Measurements from ENCODE around the gene PNPLA7.

PNPLA7 gene

GRCh38 chr9:137460363-137461315 is 89.6 kb downstream of the PNPLA7 start:
- ChIA-PET POLR2A (interaction anchor here (0.8 kb wide), 1 partner anchor 38 kb away, joined by 3 read pairs; the partner anchor contains the start of genes EXD3 and NOXA1), CTCF (no interaction called here)
- Histone ChIP-seq H3K27ac (ENCODE audit: extremely low read depth, low read depth, low read length) (0 out of 2 replicates have a peak overlapping the region, but pooled peaks have one; percentile 41), H3K4me3 (ENCODE audit: low read depth, low read length) (no peak overlapping the region), H3K36me3 (ENCODE audit: control insufficient read depth in 2 of 2, insufficient read depth in 1 of 2, low read length in 2 of 2) (peaks cover 0 to 24% of the 10 kb centered on the region in 2 experiments; a peak in 1 of 3 replicates), H3K9me3 (ENCODE audit: control insufficient read depth, insufficient read depth, low read depth, low read length) (no peaks in the 10 kb centered on the region), H3K4me1 (ENCODE audit: control insufficient read depth, insufficient read depth, low read length) (peaks cover 6% of the 10 kb centered on the region)
- TF ChIP-seq ZNF549 (tag by site-specific recombination; IDR thresholded peaks at IDR 0.05) (no peak), ZBTB20 (tag by site-specific recombination; IDR thresholded peaks at IDR 0.05) (0 out of 2 replicates have a peak, but pooled peaks have one; percentile 10), ZNF26 (tag by site-specific recombination; IDR thresholded peaks at IDR 0.05) (no peak), ZNF843 (tag by site-specific recombination; IDR thresholded peaks at IDR 0.05) (no peak), ZNF202 (tag by site-specific recombination; IDR thresholded peaks at IDR 0.05; ENCODE audit: borderline replicate concordance) (no peak), SP2 (tag by site-specific recombination; IDR thresholded peaks at IDR 0.05) (peak; percentile 11; the same call in 1 of the 2 replicates), ZNF112 (tag by site-specific recombination; IDR thresholded peaks at IDR 0.05) (no peak), ZNF776 (tag by site-specific recombination; IDR thresholded peaks at IDR 0.05; ENCODE audit: borderline replicate concordance) (no peak), SALL2 (tag by site-specific recombination; IDR thresholded peaks at IDR 0.05; ENCODE audit: borderline replicate concordance) (no peak), ZNF416 (tag by site-specific recombination; IDR thresholded peaks at IDR 0.05) (no peak)

GRCh38 chr9:137459601-137460362 is 90.4 kb downstream of the PNPLA7 start:
- Histone ChIP-seq H3K36me3 (ENCODE audit: control insufficient read depth in 2 of 2, insufficient read depth in 1 of 2, low read length in 2 of 2) (peaks cover 0 to 32% of the 10 kb centered on the region in 2 experiments; a peak in 1 of 3 replicates), H3K4me3 (ENCODE audit: low read depth, low read length) (peak overlapping the region; percentile 36), H3K9me3 (ENCODE audit: control insufficient read depth, insufficient read depth, low read depth, low read length) (no peaks in the 10 kb centered on the region), H3K4me1 (ENCODE audit: control insufficient read depth, insufficient read depth, low read length) (peaks cover 6% of the 10 kb centered on the region), H3K27ac (ENCODE audit: extremely low read depth, low read depth, low read length) (peak overlapping the region; percentile 41; the same call in 1 of the 2 replicates)
- POLR2A ChIA-PET: interaction anchor here (0.6 to 1.0 kb wide), 23 partner anchors 10 to 669 kb away, joined by 3 to 10 read pairs (median 3); partner anchors contain the start of genes ARRDC1, ENTPD8, EXD3 and MAN1B1
- CTCF ChIA-PET: interaction anchor here (0.7 kb wide), 1 partner anchor 133 kb away, joined by 3 read pairs; no protein-coding TSS in a partner anchor
- TF ChIP-seq ZNF76 (tag by site-specific recombination; IDR thresholded peaks at IDR 0.05; ENCODE audit: borderline replicate concordance, low read depth) (no peak), ZBTB11 (tag by site-specific recombination; conservative IDR thresholded peaks at IDR 0.05; ENCODE audit: low read depth) (peak; percentile 79), PBX3 (CRISPR knock-in tag; IDR thresholded peaks at IDR 0.05) (no peak), ZNF280C (tag by site-specific recombination; IDR thresholded peaks at IDR 0.05) (no peak), SCRT2 (tag by site-specific recombination; IDR thresholded peaks at IDR 0.05) (peak; percentile 92), ZBTB44 (tag by site-specific recombination; IDR thresholded peaks at IDR 0.05) (no peak), ZNF510 (tag by site-specific recombination; IDR thresholded peaks at IDR 0.05; ENCODE audit: insufficient replicate concordance) (no peak), GLIS1 (tag by site-specific recombination; IDR thresholded peaks at IDR 0.05) (peak; percentile 18; the same call in 1 of the 2 replicates), GLIS2 (tag by site-specific recombination; IDR thresholded peaks at IDR 0.05) (peak; percentile 81), KLF8 (tag by site-specific recombination; IDR thresholded peaks at IDR 0.05) (peak; percentile 7; the same call in 1 of the 2 replicates), ZBTB48 (tag by site-specific recombination; IDR thresholded peaks at IDR 0.05) (peak; percentile 77)

Measured in HEK293 (cell line).